ENCODE results near the gene POU4F3. TPM values are rescaled to one million over a fixed set of nuclear protein-coding genes. Genes with fewer than 3 reads are reported as not detected.

Gene POU4F3
- polyA plus RNA-seq, 3 donors = 0.05 TPM; not detected in 2

DNA sequence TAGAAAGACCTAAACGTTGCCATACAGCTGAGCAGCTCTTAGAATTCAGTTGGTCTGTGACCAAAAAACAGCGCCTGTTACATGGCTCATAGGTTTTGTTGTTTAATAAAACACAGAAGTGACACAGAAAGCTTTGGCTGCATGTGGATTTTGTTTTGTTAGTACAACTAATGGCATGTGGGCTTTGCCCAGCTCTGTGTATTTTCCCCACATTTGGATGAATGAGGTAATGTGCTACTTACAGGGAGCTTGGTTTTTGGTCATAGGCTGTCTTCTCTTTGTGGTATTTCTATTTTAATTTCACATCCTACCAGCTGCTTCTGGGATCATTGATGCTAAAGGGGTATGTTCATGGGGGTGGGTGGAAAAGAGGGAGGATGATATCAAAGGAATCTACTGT is 37.0 kb upstream of the POU4F3 start:
- Mint-ChIP-seq H3K9me3 (peaks cover 0 to 2% (median 0%) of the 10 kb centered on the region in 7 donors), H3K27me3 (ENCODE audit: low read depth in 3 of 3) (peaks cover 3 to 6% (median 6%) of the 10 kb centered on the region in 3 donors)
- DNase-seq = no peak

DNA sequence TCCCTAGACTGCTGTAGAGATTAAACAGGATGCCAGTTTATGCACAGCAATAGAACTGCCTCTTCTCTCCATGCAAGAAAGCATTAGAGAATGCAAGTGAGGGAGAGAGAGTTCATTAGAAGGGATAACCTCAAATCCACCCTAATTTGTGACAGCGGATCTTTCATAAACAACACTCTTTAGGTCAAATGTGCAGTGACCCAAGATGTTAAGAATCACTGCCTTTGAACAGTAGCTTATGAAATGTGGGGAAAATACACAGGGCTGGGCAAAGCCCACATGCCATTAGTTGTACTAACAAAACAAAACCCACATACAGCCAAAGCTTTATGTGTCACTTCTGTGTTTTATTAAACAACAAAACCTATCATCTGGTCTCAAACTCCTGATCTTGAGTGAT is 36.2 kb upstream of the POU4F3 start:
- Histone ChIP-seq H3K4me2 (replicated peaks; ENCODE audit: extremely low read depth, low read length, poor library complexity, severe bottlenecking) (no peak overlapping the region), H3K27me3 (ENCODE audit: control insufficient read depth in 2 of 2, insufficient read depth in 2 of 2, low read length in 2 of 2) (peaks cover under 1 to 15% of the 10 kb centered on the region in 2 donors), H3K79me2 (ENCODE audit: insufficient read depth, low read length) (no peaks in the 10 kb centered on the region), H2AFZ (ENCODE audit: insufficient read depth, low read depth, low read length, poor library complexity, severe bottlenecking) (no peak overlapping the region), H3K27ac (ENCODE audit: low read depth in 1 of 2, low read length in 2 of 2) (no peak overlapping the region), H3K9me3 (replicated peaks in 1 of 2; ENCODE audit: control insufficient read depth in 1 of 2, insufficient read depth in 1 of 2, low read length in 2 of 2) (no peaks in the 10 kb centered on the region), H3K9ac (ENCODE audit: insufficient read depth, low read length, poor library complexity, severe bottlenecking) (no peak overlapping the region), H3K4me3 (replicated peaks in 1 of 3; ENCODE audit: low read depth in 2 of 3, low read length in 3 of 3) (no peak overlapping the region), H3K36me3 (replicated peaks in 1 of 2; ENCODE audit: control insufficient read depth in 1 of 2, insufficient read depth in 2 of 2, low read length in 2 of 2) (no peaks in the 10 kb centered on the region), H4K20me1 (ENCODE audit: insufficient read depth, low read length) (no peaks in the 10 kb centered on the region), H3K4me1 (ENCODE audit: control insufficient read depth in 1 of 2, insufficient read depth in 2 of 2, low read length in 2 of 2) (no peaks in the 10 kb centered on the region)
- TF ChIP-seq, protein P1, sequence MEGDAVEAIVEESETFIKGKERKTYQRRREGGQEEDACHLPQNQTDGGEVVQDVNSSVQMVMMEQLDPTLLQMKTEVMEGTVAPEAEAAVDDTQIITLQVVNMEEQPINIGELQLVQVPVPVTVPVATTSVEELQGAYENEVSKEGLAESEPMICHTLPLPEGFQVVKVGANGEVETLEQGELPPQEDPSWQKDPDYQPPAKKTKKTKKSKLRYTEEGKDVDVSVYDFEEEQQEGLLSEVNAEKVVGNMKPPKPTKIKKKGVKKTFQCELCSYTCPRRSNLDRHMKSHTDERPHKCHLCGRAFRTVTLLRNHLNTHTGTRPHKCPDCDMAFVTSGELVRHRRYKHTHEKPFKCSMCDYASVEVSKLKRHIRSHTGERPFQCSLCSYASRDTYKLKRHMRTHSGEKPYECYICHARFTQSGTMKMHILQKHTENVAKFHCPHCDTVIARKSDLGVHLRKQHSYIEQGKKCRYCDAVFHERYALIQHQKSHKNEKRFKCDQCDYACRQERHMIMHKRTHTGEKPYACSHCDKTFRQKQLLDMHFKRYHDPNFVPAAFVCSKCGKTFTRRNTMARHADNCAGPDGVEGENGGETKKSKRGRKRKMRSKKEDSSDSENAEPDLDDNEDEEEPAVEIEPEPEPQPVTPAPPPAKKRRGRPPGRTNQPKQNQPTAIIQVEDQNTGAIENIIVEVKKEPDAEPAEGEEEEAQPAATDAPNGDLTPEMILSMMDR (IDR thresholded peaks at IDR 0.05) = no peak
- intact Hi-C loops (cut with micrococcal nuclease) = no loop called here
- peaks cover 3 to 11% (median 6%) of the 10 kb centered on the region in 3 donors for H3K27me3 Mint-ChIP-seq (ENCODE audit: low read depth in 3 of 3)
- no CpG with 5 or more reads among the region's 1 CpG for WGBS (ENCODE audit: insufficient coverage)
- DNase-seq = no peak
- H3K4me1 Mint-ChIP-seq = no peaks in the 10 kb centered on the region
- no peak overlapping the region for H3K4me3 Mint-ChIP-seq
- H3K9me3 Mint-ChIP-seq = peaks cover 0 to 2% (median 0%) of the 10 kb centered on the region in 7 donors
- no peak overlapping the region for H3K27ac Mint-ChIP-seq
- no peaks in the 10 kb centered on the region for H3K36me3 Mint-ChIP-seq

More for the DNA sequence above, 37.0 kb upstream of the POU4F3 start:
- intact Hi-C loops (cut with micrococcal nuclease) = no loop called here
- no peaks in the 10 kb centered on the region for H3K36me3 Mint-ChIP-seq
- H3K4me2 ChIP-seq (replicated peaks; ENCODE audit: extremely low read depth, low read length, poor library complexity, severe bottlenecking) = no peak overlapping the region
- H3K27ac Mint-ChIP-seq = no peak overlapping the region
- TF ChIP-seq, protein P1 (IDR thresholded peaks at IDR 0.05) = no peak
- no peak overlapping the region for H3K4me3 ChIP-seq (replicated peaks in 1 of 3; ENCODE audit: low read depth in 2 of 3, low read length in 3 of 3)
- H3K27ac ChIP-seq (ENCODE audit: low read depth in 1 of 2, low read length in 2 of 2) = no peak overlapping the region
- no peak overlapping the region for H3K9ac ChIP-seq (ENCODE audit: insufficient read depth, low read length, poor library complexity, severe bottlenecking)
- peaks cover 0 to 15% of the 10 kb centered on the region in 2 donors for H3K27me3 ChIP-seq (ENCODE audit: control insufficient read depth in 2 of 2, insufficient read depth in 2 of 2, low read length in 2 of 2)
- 83% methylated on average over 2 of the region's 2 CpGs for whole genome bisulfite sequencing (ENCODE audit: insufficient coverage)
- no peaks in the 10 kb centered on the region for H4K20me1 ChIP-seq (ENCODE audit: insufficient read depth, low read length)
- no peaks in the 10 kb centered on the region for H3K9me3 ChIP-seq (replicated peaks in 1 of 2; ENCODE audit: control insufficient read depth in 1 of 2, insufficient read depth in 1 of 2, low read length in 2 of 2)
- no peaks in the 10 kb centered on the region for H3K79me2 ChIP-seq (ENCODE audit: insufficient read depth, low read length)
- H3K4me3 Mint-ChIP-seq = no peak overlapping the region
- H3K4me1 ChIP-seq (ENCODE audit: control insufficient read depth in 1 of 2, insufficient read depth in 2 of 2, low read length in 2 of 2) = no peaks in the 10 kb centered on the region
- H3K4me1 Mint-ChIP-seq = no peaks in the 10 kb centered on the region
- H3K36me3 ChIP-seq (replicated peaks in 1 of 2; ENCODE audit: control insufficient read depth in 1 of 2, insufficient read depth in 2 of 2, low read length in 2 of 2) = no peaks in the 10 kb centered on the region
- no peak overlapping the region for H2AFZ ChIP-seq (ENCODE audit: insufficient read depth, low read depth, low read length, poor library complexity, severe bottlenecking)
